Stimulated activated CD4-positive, alpha-beta T cell treated with anti-CD3 and anti-CD28 coated beads, Interleukin-12 subunit alpha, Interleukin-12 subunit beta, amount 100 ng/mL, for 4 hours (primary cell): ENCODE data around the gene PRKAG2.
"Not testable (repeated sequence)": the region's sequence is repeated elsewhere in the genome, so short reads cannot be mapped to it uniquely, and the experiment has no call there.

Experiments
- DNase-seq: peaks from one replicate; pipeline ENCODE4 v3.0.0-alpha.2; 2020

Gene PRKAG2

GRCh38 chr7:151797667-151798307 lies 79.1 kb downstream of the PRKAG2 start:
- not testable (repeated sequence) for DNase-seq

- DNase-seq, result no peak
These were observed 79.9 kb downstream of the PRKAG2 start for GRCh38 chr7:151796871-151797537.

GRCh38 chr7:151796091-151796870 lies 80.6 kb downstream of the PRKAG2 start:
- no peak for DNase-seq

GRCh38 chr7:151795168-151795811 lies 81.6 kb downstream of the PRKAG2 start:
- DNase-seq, result peak; percentile 65

- DNase-seq, result no peak
These were observed 82.3 kb downstream of the PRKAG2 start for GRCh38 chr7:151794508-151795167.

GRCh38 chr7:151793991-151794507 lies 82.9 kb downstream of the PRKAG2 start:
- DNase-seq, result no peak

- DNase-seq, result no peak
These were observed 83.4 kb downstream of the PRKAG2 start for GRCh38 chr7:151793531-151793951.

- DNase-seq, result no peak
These were observed 84.3 kb downstream of the PRKAG2 start for GRCh38 chr7:151792636-151793035.

GRCh38 chr7:151792086-151792485 lies 84.8 kb downstream of the PRKAG2 start:
- no peak for DNase-seq

- no peak for DNase-seq
These were observed 85.9 kb downstream of the PRKAG2 start for GRCh38 chr7:151790830-151791620.

GRCh38 chr7:151790095-151790829 lies 86.7 kb downstream of the PRKAG2 start:
- DNase-seq, result no peak

GRCh38 chr7:151789380-151789947 lies 87.5 kb downstream of the PRKAG2 start:
- DNase-seq, result no peak

GRCh38 chr7:151787348-151787747 lies 89.6 kb downstream of the PRKAG2 start:
- no peak for DNase-seq

GRCh38 chr7:151786936-151787335 lies 90.0 kb downstream of the PRKAG2 start:
- no peak for DNase-seq

GRCh38 chr7:151786241-151786640 lies 90.7 kb downstream of the PRKAG2 start:
- no peak for DNase-seq

- DNase-seq, result no peak
These were observed 91.3 kb downstream of the PRKAG2 start for GRCh38 chr7:151785681-151785965.

GRCh38 chr7:151784853-151785680 lies 91.8 kb downstream of the PRKAG2 start:
- no peak for DNase-seq

GRCh38 chr7:151783958-151784575 lies 92.8 kb downstream of the PRKAG2 start:
- DNase-seq, result no peak
